ENCODE results near the gene PATL2. TPM values are rescaled to one million over a fixed set of nuclear protein-coding genes. Genes with fewer than 3 reads are reported as not detected.

Gene PATL2
- total and polyA plus RNA-seq, 4 donors: 2.4 to 4.8 (median 3.7) TPM

- ATAC-seq (ENCODE audit: insufficient read depth, low FRiP score) (no peak), DNase-seq (peak; percentile 19 to 39 (median 24))
- Histone ChIP-seq H3K4me1 (ENCODE audit: control insufficient read depth in 5 of 5, insufficient read depth in 5 of 5, low read length in 5 of 5) (no peaks in the 10 kb centered on the region), H3K27me3 (ENCODE audit: control insufficient read depth in 3 of 3, insufficient read depth in 3 of 3, low read length in 2 of 3) (no peaks in the 10 kb centered on the region), H3K9ac (ENCODE audit: insufficient read depth in 1 of 2, low read length in 2 of 2) (no peak overlapping the region), H3K36me3 (ENCODE audit: control insufficient read depth in 4 of 4, insufficient read depth in 4 of 4, low read length in 4 of 4) (no peaks in the 10 kb centered on the region), H3K9me3 (ENCODE audit: control insufficient read depth in 4 of 4, insufficient read depth in 3 of 4, low read length in 3 of 4) (no peaks in the 10 kb centered on the region), H3K4me3 (no peak overlapping the region), H3K27ac (ENCODE audit: low read depth in 1 of 2, low read length in 1 of 2) (peak overlapping the region in 1 of 2 donors; percentile 11)
- 79 to 85% methylated on average over 6 of the region's 6 CpGs for WGBS, 2 donors
- no peak for TF ChIP-seq CTCF (IDR thresholded peaks at IDR 0.05; ENCODE audit: control extremely low read depth, extremely low read depth)
Measured at GRCh38 chr15:44670087-44670950, 40.8 kb downstream of the PATL2 start.

- Histone ChIP-seq H3K4me1 (ENCODE audit: control insufficient read depth in 5 of 5, insufficient read depth in 5 of 5, low read length in 5 of 5) (peaks cover 0 to 1% (median 0%) of the 10 kb centered on the region in 5 donors), H3K27me3 (ENCODE audit: control insufficient read depth in 3 of 3, insufficient read depth in 3 of 3, low read length in 2 of 3) (no peaks in the 10 kb centered on the region), H3K9me3 (ENCODE audit: control insufficient read depth in 4 of 4, insufficient read depth in 3 of 4, low read length in 3 of 4) (no peaks in the 10 kb centered on the region), H3K27ac (ENCODE audit: low read depth in 1 of 2, low read length in 1 of 2) (no peak overlapping the region), H3K9ac (ENCODE audit: insufficient read depth in 1 of 2, low read length in 2 of 2) (no peak overlapping the region), H3K4me3 (no peak overlapping the region), H3K36me3 (ENCODE audit: control insufficient read depth in 4 of 4, insufficient read depth in 4 of 4, low read length in 4 of 4) (no peaks in the 10 kb centered on the region)
- ATAC-seq (ENCODE audit: insufficient read depth, low FRiP score) (no peak), DNase-seq (no peak)
- no peak for TF ChIP-seq CTCF (IDR thresholded peaks at IDR 0.05; ENCODE audit: control extremely low read depth, extremely low read depth)
- WGBS, 2 donors: 25 to 51% methylated on average over 2 of the region's 2 CpGs
Measured at GRCh38 chr15:44668921-44669320, 42.2 kb downstream of the PATL2 start.

- H3K27ac ChIP-seq (ENCODE audit: low read depth in 1 of 2, low read length in 1 of 2): no peak overlapping the region
- 64 to 65% methylated on average over 3 of the region's 3 CpGs for WGBS, 2 donors
Measured at GRCh38 chr15:44667039-44667360, 44.1 kb downstream of the PATL2 start.

More at GRCh38 chr15:44667039-44667360, 44.1 kb downstream of the PATL2 start:
- H3K27me3 ChIP-seq (ENCODE audit: control insufficient read depth in 3 of 3, insufficient read depth in 3 of 3, low read length in 2 of 3): no peaks in the 10 kb centered on the region
- H3K36me3 ChIP-seq (ENCODE audit: control insufficient read depth in 4 of 4, insufficient read depth in 4 of 4, low read length in 4 of 4): peaks cover 0 to 5% (median 0%) of the 10 kb centered on the region in 4 donors
- no peak for DNase-seq
- peaks cover 0 to 10% (median 0%) of the 10 kb centered on the region in 5 donors for H3K4me1 ChIP-seq (ENCODE audit: control insufficient read depth in 5 of 5, insufficient read depth in 5 of 5, low read length in 5 of 5)
- no peak for ATAC-seq (ENCODE audit: insufficient read depth, low FRiP score)
- no peak overlapping the region for H3K9ac ChIP-seq (ENCODE audit: insufficient read depth in 1 of 2, low read length in 2 of 2)
- H3K9me3 ChIP-seq (ENCODE audit: control insufficient read depth in 4 of 4, insufficient read depth in 3 of 4, low read length in 3 of 4): no peaks in the 10 kb centered on the region
- no peak overlapping the region for H3K4me3 ChIP-seq
- no peak for TF ChIP-seq CTCF (IDR thresholded peaks at IDR 0.05; ENCODE audit: control extremely low read depth, extremely low read depth)

Measured in lung (tissue), 12 donors.